Immature natural killer cell (primary cell): Measurements from ENCODE around the gene MMGT1. TPM values are rescaled to one million over a fixed set of nuclear protein-coding genes. Genes with fewer than 3 reads are reported as not detected.

ENCODE experiments used
- polyA plus RNA-seq, 3 donors: library from polyadenylated mRNA; unstranded; fragments of 300-500 nt; fragmentation: Illumina TruSeq; gene quantifications; one replicate each; pipeline ENCODE4 v1.2.3, GENCODE V29; 2021

The MMGT1 gene
- polyA plus RNA-seq, 3 donors from 2014 or later: 5.7 to 10.6 (median 8.1) TPM

Other genes with a start within 250 kb of the MMGT1 start
- not detected for gene CT45A3, start 205.8 kb downstream of the MMGT1 start, polyA plus RNA-seq
- not detected for gene CT45A5, start 188.5 kb downstream of the MMGT1 start, polyA plus RNA-seq
- not detected for gene CT45A6, start 171.2 kb downstream of the MMGT1 start, polyA plus RNA-seq
- gene CT45A2, start 154.0 kb downstream of the MMGT1 start, polyA plus RNA-seq: not detected
- gene CT45A7, start 136.7 kb downstream of the MMGT1 start, polyA plus RNA-seq: not detected
- not detected for gene CT45A8, start 119.5 kb downstream of the MMGT1 start, polyA plus RNA-seq
- not detected for gene CT45A9, start 102.2 kb downstream of the MMGT1 start, polyA plus RNA-seq
- not detected for gene CT45A10, start 80.5 kb downstream of the MMGT1 start, polyA plus RNA-seq
- gene SAGE1, start 80.3 kb downstream of the MMGT1 start, polyA plus RNA-seq: not detected
- gene SLC9A6, start 11.4 kb upstream of the MMGT1 start, polyA plus RNA-seq: 10 to 100 TPM; 13.2 to 20.5 (median 18.6) TPM
- gene FHL1, start 173.5 kb upstream of the MMGT1 start, polyA plus RNA-seq: 10 to 100 TPM; 11.1 to 24.0 (median 17.6) TPM